ENCODE results near the gene MAL. TPM values are rescaled to one million over a fixed set of nuclear protein-coding genes. Genes with fewer than 3 reads are reported as not detected.

The MAL gene
- total and polyA plus RNA-seq, 2 experiments from 2014 or later = not detected

DNA sequence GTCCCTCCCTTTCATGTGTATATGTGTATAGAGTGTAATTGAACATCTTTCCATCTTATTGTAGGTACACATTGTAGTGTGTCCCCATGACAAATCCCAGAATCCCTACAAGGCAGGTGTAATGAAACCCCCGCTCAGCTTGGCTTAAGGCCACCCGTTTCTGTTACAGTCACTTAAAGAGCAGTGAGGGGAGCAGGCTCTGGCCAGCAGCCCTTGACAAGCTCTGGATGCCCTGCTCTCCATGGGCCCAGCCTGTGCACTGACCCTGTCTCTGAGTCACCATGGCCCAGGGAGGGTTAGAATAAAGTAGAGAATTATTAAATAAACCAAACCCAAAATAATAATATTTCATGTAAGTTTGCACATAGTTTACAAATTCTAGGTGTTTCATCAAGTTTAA, 17.2 kb upstream of the MAL start:
- H3F3A ChIP-seq (ENCODE audit: insufficient read depth) = no peaks in the 10 kb centered on the region
- peaks cover 13% of the 10 kb centered on the region; the same call in 1 of the 2 replicates for H3K27me3 ChIP-seq (replicated peaks; ENCODE audit: insufficient read depth)
- H3K4me3 ChIP-seq = no peak overlapping the region
- H3K4me1 ChIP-seq (ENCODE audit: insufficient read depth) = no peaks in the 10 kb centered on the region
- no peaks in the 10 kb centered on the region for H4K20me1 ChIP-seq (ENCODE audit: insufficient read depth)
- H3K9me2 ChIP-seq (ENCODE audit: insufficient read depth) = no peaks in the 10 kb centered on the region
- no peak for TF ChIP-seq EZH2phosphoT487 (IDR thresholded peaks at IDR 0.05; ENCODE audit: insufficient read depth, low read depth)
- no peak for TF ChIP-seq EZH2 (IDR thresholded peaks at IDR 0.05; ENCODE audit: insufficient read depth, poor library complexity, severe bottlenecking)
- no peaks in the 10 kb centered on the region for H3K79me2 ChIP-seq (ENCODE audit: insufficient read depth)
- no peak for DNase-seq
- no peaks in the 10 kb centered on the region for H3K36me3 ChIP-seq (ENCODE audit: low read depth)
- 39 to 45% methylated on average over 2 of the region's 2 CpGs for WGBS, 2 experiments (ENCODE audit: low coverage in 1 of 2, low lambda C conversion rate in 2 of 2, missing lambda C conversion rate in 2 of 2)
- no peak overlapping the region for H2AFZ ChIP-seq
- no peak overlapping the region for H3K9ac ChIP-seq
- no peak overlapping the region for H3K4me2 ChIP-seq (ENCODE audit: unreplicated experiment)
- in situ Hi-C loops (cut with MboI) = no loop called here
- H3K27ac ChIP-seq = no peak overlapping the region
- H3K9me3 ChIP-seq (ENCODE audit: low read depth) = no peaks in the 10 kb centered on the region

DNA sequence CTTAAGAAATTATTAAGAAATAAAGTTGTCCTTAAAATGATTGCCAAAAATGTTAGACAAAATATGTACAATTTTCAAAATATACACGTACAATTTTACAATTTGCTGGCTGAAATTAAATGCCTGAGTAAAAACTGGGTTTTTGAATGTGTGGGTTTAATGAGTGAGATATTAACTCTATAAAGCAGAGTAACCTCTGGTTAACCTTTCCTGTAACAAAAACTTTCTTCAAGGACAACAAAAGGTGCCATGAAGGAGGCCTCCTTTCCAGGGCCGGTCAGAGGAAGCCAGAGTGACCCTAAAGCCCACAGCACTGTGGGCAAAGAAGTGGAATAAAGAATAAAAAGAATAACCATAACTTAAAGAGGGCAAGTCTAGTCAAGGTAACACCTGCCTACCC, 16.5 kb upstream of the MAL start:
- H3K27ac ChIP-seq = no peak overlapping the region
- in situ Hi-C loops (cut with MboI) = no loop called here
- no peak overlapping the region for H3K9ac ChIP-seq
- no peak for DNase-seq
- H3K79me2 ChIP-seq (ENCODE audit: insufficient read depth) = no peaks in the 10 kb centered on the region
- no peaks in the 10 kb centered on the region for H3K9me2 ChIP-seq (ENCODE audit: insufficient read depth)
- H3K4me3 ChIP-seq = no peak overlapping the region
- H3K4me1 ChIP-seq (ENCODE audit: insufficient read depth) = no peaks in the 10 kb centered on the region
- peaks cover 13% of the 10 kb centered on the region; the same call in 1 of the 2 replicates for H3K27me3 ChIP-seq (replicated peaks; ENCODE audit: insufficient read depth)
- no peaks in the 10 kb centered on the region for H4K20me1 ChIP-seq (ENCODE audit: insufficient read depth)
- 30 to 39% methylated on average over 2 of the region's 2 CpGs for WGBS, 2 experiments (ENCODE audit: low coverage in 1 of 2, low lambda C conversion rate in 2 of 2, missing lambda C conversion rate in 2 of 2)
- no peak overlapping the region for H2AFZ ChIP-seq
- no peaks in the 10 kb centered on the region for H3K9me3 ChIP-seq (ENCODE audit: low read depth)
- H3K36me3 ChIP-seq (ENCODE audit: low read depth) = no peaks in the 10 kb centered on the region
- no peaks in the 10 kb centered on the region for H3F3A ChIP-seq (ENCODE audit: insufficient read depth)
- no peak overlapping the region for H3K4me2 ChIP-seq (ENCODE audit: unreplicated experiment)
- TF ChIP-seq EZH2 (IDR thresholded peaks at IDR 0.05; ENCODE audit: insufficient read depth, poor library complexity, severe bottlenecking) = no peak
- no peak for TF ChIP-seq EZH2phosphoT487 (IDR thresholded peaks at IDR 0.05; ENCODE audit: insufficient read depth, low read depth)

- no peak for TF ChIP-seq EZH2 (IDR thresholded peaks at IDR 0.05; ENCODE audit: insufficient read depth, poor library complexity, severe bottlenecking)
- TF ChIP-seq EZH2phosphoT487 (IDR thresholded peaks at IDR 0.05; ENCODE audit: insufficient read depth, low read depth) = no peak
- in situ Hi-C loops (cut with MboI) = no loop called here
- 29 to 31% methylated on average over 5 of the region's 5 CpGs for WGBS, 2 experiments (ENCODE audit: low coverage in 1 of 2, low lambda C conversion rate in 2 of 2, missing lambda C conversion rate in 2 of 2)
Measured at GRCh38 chr2:95009412-95009811, 16.1 kb upstream of the MAL start.

DNA sequence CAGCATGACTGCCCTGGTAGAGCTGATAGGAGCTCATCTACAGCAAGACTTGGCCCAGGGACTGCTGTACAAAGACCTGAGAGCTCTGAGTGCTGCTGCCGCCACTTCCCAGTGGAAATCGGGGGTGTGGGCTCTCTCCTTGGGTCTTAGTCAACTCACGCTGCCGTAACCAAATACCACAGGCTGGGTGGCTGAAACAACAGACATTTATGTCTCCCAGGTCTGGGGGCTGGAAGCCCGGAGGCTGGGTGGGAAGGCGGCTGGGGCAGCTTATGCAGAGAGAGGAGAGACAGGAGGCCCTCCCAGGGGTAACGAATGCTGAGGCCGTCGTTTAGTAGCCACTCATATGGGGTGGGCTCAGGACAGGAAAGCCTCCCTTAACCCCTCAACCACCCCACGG, 15.4 kb upstream of the MAL start:
- in situ Hi-C loops (cut with MboI) = no loop called here
- no peak for DNase-seq
- H3K79me2 ChIP-seq (ENCODE audit: insufficient read depth) = no peaks in the 10 kb centered on the region
- no peaks in the 10 kb centered on the region for H3F3A ChIP-seq (ENCODE audit: insufficient read depth)
- no peaks in the 10 kb centered on the region for H3K9me3 ChIP-seq (ENCODE audit: low read depth)
- no peak overlapping the region for H3K4me2 ChIP-seq (ENCODE audit: unreplicated experiment)
- no peaks in the 10 kb centered on the region for H3K9me2 ChIP-seq (ENCODE audit: insufficient read depth)
- no peak for TF ChIP-seq EZH2 (IDR thresholded peaks at IDR 0.05; ENCODE audit: insufficient read depth, poor library complexity, severe bottlenecking)
- no peak for TF ChIP-seq EZH2phosphoT487 (IDR thresholded peaks at IDR 0.05; ENCODE audit: insufficient read depth, low read depth)
- H4K20me1 ChIP-seq (ENCODE audit: insufficient read depth) = no peaks in the 10 kb centered on the region
- H3K36me3 ChIP-seq (ENCODE audit: low read depth) = no peaks in the 10 kb centered on the region
- WGBS, 2 experiments (ENCODE audit: low coverage in 1 of 2, low lambda C conversion rate in 2 of 2, missing lambda C conversion rate in 2 of 2) = 21 to 32% methylated on average over 10 of the region's 10 CpGs
- H3K27me3 ChIP-seq (replicated peaks; ENCODE audit: insufficient read depth) = peaks cover 19% of the 10 kb centered on the region; the same call in 1 of the 2 replicates
- H3K27ac ChIP-seq = no peak overlapping the region
- no peak overlapping the region for H3K4me3 ChIP-seq
- no peak overlapping the region for H3K9ac ChIP-seq
- H2AFZ ChIP-seq = no peak overlapping the region
- no peaks in the 10 kb centered on the region for H3K4me1 ChIP-seq (ENCODE audit: insufficient read depth)

More at GRCh38 chr2:95009412-95009811, 16.1 kb upstream of the MAL start:
- no peak overlapping the region for H3K4me2 ChIP-seq (ENCODE audit: unreplicated experiment)
- H3K9ac ChIP-seq = no peak overlapping the region
- DNase-seq = no peak
- no peaks in the 10 kb centered on the region for H3K9me2 ChIP-seq (ENCODE audit: insufficient read depth)
- peaks cover 13% of the 10 kb centered on the region; the same call in 1 of the 2 replicates for H3K27me3 ChIP-seq (replicated peaks; ENCODE audit: insufficient read depth)
- no peaks in the 10 kb centered on the region for H3K79me2 ChIP-seq (ENCODE audit: insufficient read depth)
- no peaks in the 10 kb centered on the region for H3F3A ChIP-seq (ENCODE audit: insufficient read depth)
- no peaks in the 10 kb centered on the region for H3K36me3 ChIP-seq (ENCODE audit: low read depth)
- H2AFZ ChIP-seq = no peak overlapping the region
- no peak overlapping the region for H3K4me3 ChIP-seq
- no peaks in the 10 kb centered on the region for H4K20me1 ChIP-seq (ENCODE audit: insufficient read depth)
- no peaks in the 10 kb centered on the region for H3K4me1 ChIP-seq (ENCODE audit: insufficient read depth)
- no peak overlapping the region for H3K27ac ChIP-seq
- no peaks in the 10 kb centered on the region for H3K9me3 ChIP-seq (ENCODE audit: low read depth)

DNA sequence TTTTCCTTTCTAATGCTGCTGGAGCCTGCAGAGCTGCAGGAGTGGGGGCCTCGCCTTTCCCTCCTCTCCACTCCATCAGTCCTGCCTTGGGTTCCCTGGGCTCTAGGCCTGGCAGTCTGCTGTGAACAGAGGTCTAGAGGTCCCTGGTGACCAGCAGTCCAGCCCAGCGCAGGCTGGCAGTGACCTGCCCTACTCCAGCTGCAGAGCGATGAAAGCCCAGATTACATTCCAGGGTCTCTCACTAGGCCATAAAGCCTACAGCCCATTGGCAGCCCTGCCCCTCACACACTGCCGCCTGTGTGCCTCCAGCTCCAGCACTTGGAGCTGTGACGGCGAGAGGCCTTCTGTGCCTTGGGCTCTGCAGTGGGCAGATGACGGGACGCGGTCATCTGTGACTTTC, 14.8 kb upstream of the MAL start:
- Histone ChIP-seq H3K79me2 (ENCODE audit: insufficient read depth) (no peaks in the 10 kb centered on the region), H3K4me2 (ENCODE audit: unreplicated experiment) (no peak overlapping the region), H3K9me2 (ENCODE audit: insufficient read depth) (no peaks in the 10 kb centered on the region), H3K4me3 (no peak overlapping the region), H2AFZ (no peak overlapping the region), H3K27ac (no peak overlapping the region), H4K20me1 (ENCODE audit: insufficient read depth) (no peaks in the 10 kb centered on the region), H3K27me3 (replicated peaks; ENCODE audit: insufficient read depth) (peaks cover 25% of the 10 kb centered on the region; the same call in 1 of the 2 replicates), H3F3A (ENCODE audit: insufficient read depth) (no peaks in the 10 kb centered on the region), H3K4me1 (ENCODE audit: insufficient read depth) (no peaks in the 10 kb centered on the region), H3K9ac (no peak overlapping the region), H3K9me3 (ENCODE audit: low read depth) (no peaks in the 10 kb centered on the region), H3K36me3 (ENCODE audit: low read depth) (no peaks in the 10 kb centered on the region)
- in situ Hi-C loops (cut with MboI) = no loop called here
- TF ChIP-seq EZH2 (IDR thresholded peaks at IDR 0.05; ENCODE audit: insufficient read depth, poor library complexity, severe bottlenecking) (no peak), EZH2phosphoT487 (IDR thresholded peaks at IDR 0.05; ENCODE audit: insufficient read depth, low read depth) (no peak)
- DNase-seq = no peak
- 82 to 87% methylated on average over 9 of the region's 9 CpGs for WGBS, 2 experiments (ENCODE audit: low coverage in 1 of 2, low lambda C conversion rate in 2 of 2, missing lambda C conversion rate in 2 of 2)
